Retinal pigment epithelial cell (primary cell): ENCODE measurements around the gene LSG1.

Experiments
- DNase-seq: peaks from one replicate; pipeline ENCODE4 v3.0.0-alpha.2; 2010; ENCODE audit warnings: low read depth
- H3K4me3 ChIP-seq: 2 replicates; pipeline ENCODE4 v1.5.1; 2011; ENCODE audit warnings: mild to moderate bottlenecking, low read length, control low read depth, moderate library complexity
- CTCF ChIP-seq: conservative IDR thresholded peaks from 2 replicates; pipeline ENCODE4 v1.5.1; 2011; ENCODE audit warnings: low read depth, low read length, control low read depth, inconsistent platforms

Gene LSG1

GRCh38 chr3:194696702-194697101 is 24.7 kb upstream of the LSG1 start:
- no peak for DNase-seq
- no peak overlapping the region for H3K4me3 ChIP-seq
- TF ChIP-seq CTCF = no peak

- no peak for TF ChIP-seq CTCF
- no peak for DNase-seq
- no peak overlapping the region for H3K4me3 ChIP-seq
These were observed 19.7 kb upstream of the LSG1 start for GRCh38 chr3:194691481-194692283.

DNA sequence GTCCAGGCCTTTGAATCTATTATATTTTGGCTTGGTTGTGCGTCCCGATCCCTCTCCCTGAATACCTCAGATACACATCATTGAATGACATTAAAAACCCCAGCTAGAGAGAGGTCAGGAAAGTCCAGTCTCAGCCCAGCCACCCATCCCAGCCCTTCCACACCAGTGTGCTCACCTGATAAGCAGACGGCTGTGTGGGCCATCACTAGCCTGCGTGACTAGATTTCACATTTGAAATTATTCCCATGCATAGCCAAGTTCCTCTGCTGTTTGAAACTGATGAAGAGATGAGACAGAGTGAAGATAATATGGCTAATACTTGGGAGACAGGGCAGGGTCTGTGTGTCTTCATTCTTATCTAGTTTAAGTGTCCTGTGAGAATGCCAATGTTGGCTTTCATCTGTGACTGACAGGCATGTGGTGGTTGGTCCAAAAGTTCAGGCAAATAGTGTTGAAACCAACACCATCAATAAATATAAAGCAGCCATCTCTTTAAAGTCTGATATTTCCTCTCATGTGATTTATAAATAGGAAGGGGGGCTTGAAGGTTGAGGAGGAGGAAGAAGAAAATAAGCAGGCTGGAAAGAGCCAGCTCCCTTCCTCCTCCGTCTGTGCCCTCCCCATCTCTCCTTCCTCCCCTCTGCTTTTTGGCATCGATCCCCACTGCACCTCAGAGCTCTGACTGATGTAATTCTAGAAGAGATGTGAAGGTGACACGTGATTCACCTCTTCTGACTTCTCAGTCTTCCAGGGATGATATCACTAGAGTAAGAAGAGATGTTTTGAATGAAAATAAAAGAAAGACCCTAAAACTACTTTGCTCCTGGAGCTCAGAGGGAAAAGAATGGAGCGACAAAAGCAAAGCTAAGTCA is 18.7 kb upstream of the LSG1 start:
- H3K4me3 ChIP-seq = no peak overlapping the region
- no peak for DNase-seq
- TF ChIP-seq CTCF = no peak

DNA sequence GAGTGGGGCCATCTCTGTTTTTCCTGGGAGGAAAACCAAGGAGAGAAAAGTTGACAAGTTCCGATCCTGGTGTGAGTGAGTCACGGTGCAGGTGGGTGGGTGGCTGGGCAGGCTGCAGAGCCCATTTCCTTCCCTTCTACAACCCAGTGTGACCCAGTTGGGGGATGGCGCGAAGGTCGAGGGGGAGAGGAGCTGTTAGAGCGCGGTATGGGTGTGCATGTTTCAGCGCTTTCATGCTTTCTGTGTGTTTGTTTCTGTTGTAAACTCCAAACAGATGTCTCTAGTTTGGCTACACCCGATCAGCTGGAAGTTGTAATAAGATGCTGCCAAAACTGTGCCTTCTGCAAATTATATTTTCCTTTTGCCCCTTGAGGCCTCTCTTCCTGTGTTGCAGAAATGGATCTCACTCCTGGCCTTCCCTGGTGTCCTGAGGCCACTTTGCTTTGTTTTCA is 17.5 kb upstream of the LSG1 start:
- TF ChIP-seq CTCF = no peak
- H3K4me3 ChIP-seq = no peak overlapping the region
- no peak for DNase-seq

- no peak for DNase-seq
- no peak overlapping the region for H3K4me3 ChIP-seq
- no peak for TF ChIP-seq CTCF
These were observed 17.0 kb upstream of the LSG1 start for GRCh38 chr3:194688946-194689345.

DNA sequence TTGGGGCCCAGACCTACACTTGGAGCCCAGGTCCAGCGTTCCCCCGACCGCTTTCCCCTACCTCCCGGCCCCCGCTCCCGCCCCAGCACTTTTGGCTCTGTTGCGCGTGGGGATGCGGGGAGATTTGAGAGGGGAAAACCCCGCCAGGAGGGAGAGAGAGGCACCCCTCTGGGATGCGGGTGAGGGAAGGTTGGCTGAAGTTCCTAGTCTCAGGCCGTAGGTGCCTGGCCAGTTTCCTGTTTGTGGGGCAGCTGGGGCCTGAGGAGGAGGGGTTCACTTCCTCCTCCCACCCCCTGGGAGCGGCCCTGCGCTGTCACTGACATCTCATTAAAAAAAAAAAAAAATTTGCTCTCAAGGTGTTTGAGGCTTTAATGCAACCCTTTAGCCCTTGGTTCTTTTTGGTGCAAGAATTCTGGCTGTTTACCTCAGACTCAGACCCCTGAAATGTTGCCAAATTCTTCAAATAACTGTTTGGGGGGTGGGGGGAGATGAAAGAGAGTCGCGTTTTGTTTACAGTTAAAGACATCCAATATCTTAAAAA is 16.3 kb upstream of the LSG1 start:
- no peak for DNase-seq
- H3K4me3 ChIP-seq = no peak overlapping the region
- no peak for TF ChIP-seq CTCF
